PC-9 (cell line): ENCODE results near the gene DLG2. TPM values are rescaled to one million over a fixed set of nuclear protein-coding genes. Genes with fewer than 3 reads are reported as not detected.

Experiments
- BruUV-seq: library from RNA; stranded (reverse); fragments of 400-500 nt; replicated peaks from 2 replicates; lab custom pipeline; 2021; lab: Mats Ljungman, UMichigan
- CTCF ChIA-PET: fragments of 300-600 bp; sonication (Branson Sonifier 250); formaldehyde crosslinking; loops from one replicate; lab custom pipeline; 2022; ENCODE audit warnings: antibody characterized with exemption; lab: Charles Lee
- POLR2A ChIA-PET: fragments of 300-600 bp; sonication (Branson Sonifier 250); formaldehyde crosslinking; loops from one replicate; lab custom pipeline; 2022; ENCODE audit warnings: antibody characterized with exemption; ENCODE audit not compliant: unreplicated experiment; lab: Charles Lee
- DNase-seq, 2 experiments: peaks; one replicate each; pipeline versions ENCODE4 v3.0.0 to v3.0.0-alpha.2; 2015 to 2022; ENCODE audit warnings: mixed read lengths in 1 of 2
- H2AFZ ChIP-seq: fragments of 200-600 bp; sonication (generic); 2 replicates; pipeline ENCODE4 v1.8.1; 2017; ENCODE audit warnings: antibody characterized with exemption
- H3F3A ChIP-seq: fragments of 200-600 bp; sonication (generic); 2 replicates; pipeline ENCODE4 v1.8.1; 2017; ENCODE audit warnings: antibody characterized with exemption, mild to moderate bottlenecking, low read depth; ENCODE audit not compliant: insufficient read depth
- H3K27ac ChIP-seq: fragments of 200-600 bp; sonication (generic); 2 replicates; pipeline ENCODE4 v1.6.1; 2016; ENCODE audit warnings: mixed run types
- H3K27me3 ChIP-seq: fragments of 200-600 bp; sonication (generic); 2 replicates; pipeline ENCODE4 v1.6.1; 2016; ENCODE audit warnings: low read depth, mixed run types; ENCODE audit not compliant: insufficient read depth
- H3K36me3 ChIP-seq: fragments of 200-600 bp; sonication (generic); 2 replicates; pipeline ENCODE4 v1.6.1; 2016; ENCODE audit warnings: low read depth, mixed run types
- H3K4me1 ChIP-seq: fragments of 200-600 bp; sonication (generic); replicated peaks from 2 replicates; pipeline ENCODE4 v1.6.1; 2016; ENCODE audit warnings: mixed run types; ENCODE audit not compliant: insufficient read depth
- H3K4me2 ChIP-seq: fragments of 200-600 bp; sonication (generic); 2 replicates; pipeline ENCODE4 v1.6.1; 2017; ENCODE audit warnings: mixed run types
- H3K4me3 ChIP-seq: fragments of 200-600 bp; sonication (generic); 2 replicates; pipeline ENCODE4 v1.6.1; 2016; ENCODE audit warnings: mixed run types
- H3K79me2 ChIP-seq: fragments of 200-600 bp; sonication (generic); 2 replicates; pipeline ENCODE4 v1.6.1; 2017; ENCODE audit warnings: low read depth, mixed run types
- H3K9me2 ChIP-seq: fragments of 200-600 bp; sonication (generic); 2 replicates; pipeline ENCODE4 v1.8.1; 2017; ENCODE audit warnings: mild to moderate bottlenecking; ENCODE audit not compliant: insufficient read depth
- H3K9me3 ChIP-seq: fragments of 200-600 bp; sonication (generic); 2 replicates; pipeline ENCODE4 v1.8.1; 2016; ENCODE audit warnings: low read depth; ENCODE audit not compliant: insufficient read depth
- H4K20me1 ChIP-seq: fragments of 200-600 bp; sonication (generic); 2 replicates; pipeline ENCODE4 v1.8.1; 2017; ENCODE audit not compliant: insufficient read depth
- EZH2 ChIP-seq: fragments of 200-600 bp; sonication (generic); IDR thresholded peaks from 2 replicates; pipeline ENCODE4 v1.8.0; 2017; ENCODE audit warnings: antibody characterized with exemption, low read depth
- intact Hi-C: fragments of 100-400 bp; cut with micrococcal nuclease; formaldehyde crosslinking; loops from one replicate; pipeline ENCODE4 v1.10.0; 2022; ENCODE audit not compliant: unreplicated experiment
- total RNA-seq: library from RNA; stranded (reverse); gene quantifications from 2 replicates; pipeline ENCODE4 v1.2.3, GENCODE V29; 2021
- TF ChIP-seq, protein P1 (sequence below): fragments of 200-600 bp; sonication (generic); conservative IDR thresholded peaks from 2 replicates; pipeline ENCODE4 v1.6.1; 2017; ENCODE audit warnings: mixed run types, antibody characterized with exemption, mild to moderate bottlenecking, moderate library complexity

DLG2 gene
- total RNA-seq, 1 experiment from 2014 or later: 6.4 TPM

DNA sequence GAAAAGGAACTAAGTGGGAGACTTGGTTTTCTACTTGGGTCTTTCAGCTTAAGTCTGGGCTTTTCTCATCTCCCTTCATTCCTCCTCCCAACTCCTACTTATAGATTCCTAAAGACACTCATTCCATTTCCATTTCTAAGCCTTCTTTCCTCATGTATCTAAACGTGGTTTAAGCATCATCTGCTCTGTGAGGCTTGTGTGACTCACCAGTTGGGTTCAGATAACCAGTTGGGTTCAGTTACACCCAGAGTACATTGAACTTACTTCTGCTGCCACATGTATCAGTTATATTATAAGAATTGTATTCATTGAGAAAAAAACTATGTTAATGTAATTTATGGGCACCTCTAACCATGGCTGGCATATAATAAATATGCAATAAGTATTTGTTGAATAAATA lies 1509.8 kb downstream of the DLG2 start:
- Histone ChIP-seq H3K4me3 (no peak overlapping the region), H3K79me2 (no peaks in the 10 kb centered on the region), H3K27me3 (no peaks in the 10 kb centered on the region), H3K27ac (no peak overlapping the region), H3F3A (no peaks in the 10 kb centered on the region), H3K36me3 (no peaks in the 10 kb centered on the region), H3K4me2 (no peak overlapping the region), H4K20me1 (no peaks in the 10 kb centered on the region), H2AFZ (no peak overlapping the region), H3K9me2 (no peaks in the 10 kb centered on the region), H3K9me3 (no peaks in the 10 kb centered on the region; the same call in 1 of the 2 replicates), H3K4me1 (no peaks in the 10 kb centered on the region)
- intact Hi-C loops: no loop called here
- POLR2A ChIA-PET: no interaction called here
- no peak for DNase-seq
- TF ChIP-seq, protein P1, sequence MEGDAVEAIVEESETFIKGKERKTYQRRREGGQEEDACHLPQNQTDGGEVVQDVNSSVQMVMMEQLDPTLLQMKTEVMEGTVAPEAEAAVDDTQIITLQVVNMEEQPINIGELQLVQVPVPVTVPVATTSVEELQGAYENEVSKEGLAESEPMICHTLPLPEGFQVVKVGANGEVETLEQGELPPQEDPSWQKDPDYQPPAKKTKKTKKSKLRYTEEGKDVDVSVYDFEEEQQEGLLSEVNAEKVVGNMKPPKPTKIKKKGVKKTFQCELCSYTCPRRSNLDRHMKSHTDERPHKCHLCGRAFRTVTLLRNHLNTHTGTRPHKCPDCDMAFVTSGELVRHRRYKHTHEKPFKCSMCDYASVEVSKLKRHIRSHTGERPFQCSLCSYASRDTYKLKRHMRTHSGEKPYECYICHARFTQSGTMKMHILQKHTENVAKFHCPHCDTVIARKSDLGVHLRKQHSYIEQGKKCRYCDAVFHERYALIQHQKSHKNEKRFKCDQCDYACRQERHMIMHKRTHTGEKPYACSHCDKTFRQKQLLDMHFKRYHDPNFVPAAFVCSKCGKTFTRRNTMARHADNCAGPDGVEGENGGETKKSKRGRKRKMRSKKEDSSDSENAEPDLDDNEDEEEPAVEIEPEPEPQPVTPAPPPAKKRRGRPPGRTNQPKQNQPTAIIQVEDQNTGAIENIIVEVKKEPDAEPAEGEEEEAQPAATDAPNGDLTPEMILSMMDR: no peak
- TF ChIP-seq EZH2: no peak
- CTCF ChIA-PET: no interaction called here
- no TSS peak for BruUV-seq

- DNase-seq: no peak
- Histone ChIP-seq H3K4me1 (no peaks in the 10 kb centered on the region), H3K4me2 (no peak overlapping the region), H3K4me3 (no peak overlapping the region), H2AFZ (no peak overlapping the region), H4K20me1 (no peaks in the 10 kb centered on the region), H3F3A (no peaks in the 10 kb centered on the region), H3K27me3 (no peaks in the 10 kb centered on the region), H3K9me2 (no peaks in the 10 kb centered on the region), H3K9me3 (no peaks in the 10 kb centered on the region), H3K27ac (no peak overlapping the region), H3K36me3 (no peaks in the 10 kb centered on the region), H3K79me2 (no peaks in the 10 kb centered on the region)
- CTCF ChIA-PET: no interaction called here
- POLR2A ChIA-PET: no interaction called here
- TF ChIP-seq, protein P1: no peak
- TF ChIP-seq EZH2: no peak
- intact Hi-C loops: no loop called here
- no TSS peak for BruUV-seq
These were observed 1520.6 kb downstream of the DLG2 start for GRCh38 chr11:84106541-84106940.

- Histone ChIP-seq H3F3A (no peaks in the 10 kb centered on the region), H3K27me3 (no peaks in the 10 kb centered on the region), H3K4me3 (no peak overlapping the region), H4K20me1 (no peaks in the 10 kb centered on the region), H3K4me2 (no peak overlapping the region), H3K79me2 (no peaks in the 10 kb centered on the region), H3K27ac (no peak overlapping the region), H3K36me3 (no peaks in the 10 kb centered on the region), H3K9me3 (no peaks in the 10 kb centered on the region), H2AFZ (no peak overlapping the region), H3K9me2 (no peaks in the 10 kb centered on the region), H3K4me1 (no peaks in the 10 kb centered on the region)
- DNase-seq: no peak
- intact Hi-C loops: no loop called here
- no TSS peak for BruUV-seq
- CTCF ChIA-PET: no interaction called here
- no peak for TF ChIP-seq EZH2
- TF ChIP-seq, protein P1: no peak
- POLR2A ChIA-PET: no interaction called here
These were observed 1522.0 kb downstream of the DLG2 start for GRCh38 chr11:84105148-84105547.
